ENCODE data around the gene ARHGAP40. TPM values are rescaled to one million over a fixed set of nuclear protein-coding genes. Genes with fewer than 3 reads are reported as not detected.

ARHGAP40 gene
- total RNA-seq, 2 donors from 2014 or later: not detected

DNA sequence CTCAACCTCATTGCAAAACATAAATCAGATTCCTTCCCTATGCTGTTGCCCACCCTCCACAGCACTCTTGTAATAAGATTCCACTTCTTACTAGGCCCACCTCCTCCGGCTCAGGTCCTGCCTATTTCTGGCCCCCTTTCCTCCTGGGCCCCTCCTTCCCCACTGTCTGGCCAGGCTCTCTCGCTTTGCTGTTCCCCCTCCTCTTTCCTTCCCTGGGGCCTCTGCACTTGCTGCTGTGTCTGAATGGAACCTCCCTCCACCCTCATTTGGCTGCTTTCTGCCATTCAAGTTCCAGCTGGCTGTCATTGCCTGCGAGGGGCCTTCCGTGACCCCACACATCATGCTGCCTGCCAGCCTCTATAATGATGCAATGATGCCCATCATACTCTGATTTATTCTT, 38.9 kb downstream of the ARHGAP40 start:
- Histone ChIP-seq H3K36me3 (no peaks in the 10 kb centered on the region), H3K4me3 (no peak overlapping the region), H3K9me3 (no peaks in the 10 kb centered on the region), H3K27me3 (replicated peaks; ENCODE audit: insufficient read depth) (no peaks in the 10 kb centered on the region), H3K27ac (no peak overlapping the region), H3K4me1 (ENCODE audit: control insufficient read depth in 1 of 2, low read depth in 2 of 2) (no peaks in the 10 kb centered on the region)
- DNase-seq (ENCODE audit: low spot score): no peak
- ATAC-seq (ENCODE audit: insufficient number of reproducible peaks, low FRiP score, low read depth): no peak
- TF ChIP-seq, protein P1, sequence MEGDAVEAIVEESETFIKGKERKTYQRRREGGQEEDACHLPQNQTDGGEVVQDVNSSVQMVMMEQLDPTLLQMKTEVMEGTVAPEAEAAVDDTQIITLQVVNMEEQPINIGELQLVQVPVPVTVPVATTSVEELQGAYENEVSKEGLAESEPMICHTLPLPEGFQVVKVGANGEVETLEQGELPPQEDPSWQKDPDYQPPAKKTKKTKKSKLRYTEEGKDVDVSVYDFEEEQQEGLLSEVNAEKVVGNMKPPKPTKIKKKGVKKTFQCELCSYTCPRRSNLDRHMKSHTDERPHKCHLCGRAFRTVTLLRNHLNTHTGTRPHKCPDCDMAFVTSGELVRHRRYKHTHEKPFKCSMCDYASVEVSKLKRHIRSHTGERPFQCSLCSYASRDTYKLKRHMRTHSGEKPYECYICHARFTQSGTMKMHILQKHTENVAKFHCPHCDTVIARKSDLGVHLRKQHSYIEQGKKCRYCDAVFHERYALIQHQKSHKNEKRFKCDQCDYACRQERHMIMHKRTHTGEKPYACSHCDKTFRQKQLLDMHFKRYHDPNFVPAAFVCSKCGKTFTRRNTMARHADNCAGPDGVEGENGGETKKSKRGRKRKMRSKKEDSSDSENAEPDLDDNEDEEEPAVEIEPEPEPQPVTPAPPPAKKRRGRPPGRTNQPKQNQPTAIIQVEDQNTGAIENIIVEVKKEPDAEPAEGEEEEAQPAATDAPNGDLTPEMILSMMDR (IDR thresholded peaks at IDR 0.05): no peak

DNA sequence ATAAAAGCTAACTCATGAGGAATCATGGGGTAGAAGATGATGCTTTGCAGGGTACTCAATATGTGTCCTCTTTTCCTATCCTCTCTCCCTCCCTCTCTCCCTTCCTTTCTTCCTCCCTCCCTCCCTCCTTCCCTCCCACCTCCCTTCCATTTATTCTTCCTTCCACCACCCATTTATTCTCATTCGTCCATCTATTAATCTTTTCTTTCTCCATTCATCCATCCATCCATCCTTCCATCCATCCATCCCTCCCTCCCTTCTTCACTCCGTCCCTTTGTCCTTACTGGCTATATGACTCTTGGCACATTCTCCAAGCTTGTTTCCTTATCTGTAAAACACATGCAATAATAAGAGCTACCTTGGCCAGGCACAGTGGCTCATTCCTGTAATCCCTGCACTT, 40.9 kb downstream of the ARHGAP40 start:
- TF ChIP-seq, protein P1 (IDR thresholded peaks at IDR 0.05): no peak
- no peak overlapping the region for H3K4me3 ChIP-seq
- DNase-seq (ENCODE audit: low spot score): no peak
- no peaks in the 10 kb centered on the region for H3K27me3 ChIP-seq (replicated peaks; ENCODE audit: insufficient read depth)
- no peaks in the 10 kb centered on the region for H3K36me3 ChIP-seq
- ATAC-seq (ENCODE audit: insufficient number of reproducible peaks, low FRiP score, low read depth): no peak
- no peaks in the 10 kb centered on the region for H3K9me3 ChIP-seq
- H3K27ac ChIP-seq: no peak overlapping the region
- peaks cover 0 to 10% of the 10 kb centered on the region in 2 donors for H3K4me1 ChIP-seq (ENCODE audit: control insufficient read depth in 1 of 2, low read depth in 2 of 2)

DNA sequence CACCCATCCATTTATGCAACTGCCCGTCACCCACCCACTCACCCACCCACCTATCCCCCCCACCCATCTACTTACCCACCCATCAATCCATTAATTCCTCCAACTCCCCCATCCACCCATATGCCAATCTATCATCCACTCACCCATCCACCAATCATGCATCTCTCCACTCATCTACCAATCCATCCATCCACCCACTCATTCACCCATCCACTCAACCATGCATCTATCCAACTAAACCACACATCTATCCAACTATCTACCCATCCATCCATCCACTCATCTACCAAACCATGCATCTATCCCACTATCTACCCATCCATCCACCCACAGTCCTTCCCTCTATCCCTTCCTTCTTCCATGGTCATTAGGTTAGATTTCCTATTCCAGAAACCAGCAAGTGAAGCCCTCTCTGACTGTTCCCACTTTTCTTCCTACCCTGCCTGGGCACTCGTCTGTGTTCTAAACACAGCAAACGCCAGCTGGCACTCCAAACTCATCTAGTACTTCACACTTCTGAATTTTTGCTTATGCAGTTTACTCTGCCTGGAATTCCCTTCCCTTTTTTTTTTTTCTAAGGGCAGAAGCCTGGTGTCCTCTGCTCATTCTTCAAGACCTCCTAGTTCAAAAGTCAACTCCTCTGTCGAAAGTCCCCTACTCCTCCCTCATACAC, 43.1 kb downstream of the ARHGAP40 start:
- Histone ChIP-seq H3K27me3 (replicated peaks; ENCODE audit: insufficient read depth) (no peaks in the 10 kb centered on the region), H3K9me3 (no peaks in the 10 kb centered on the region), H3K36me3 (no peaks in the 10 kb centered on the region), H3K27ac (no peak overlapping the region), H3K4me1 (ENCODE audit: control insufficient read depth in 1 of 2, low read depth in 2 of 2) (peaks cover 0 to 10% of the 10 kb centered on the region in 2 donors), H3K4me3 (no peak overlapping the region)
- no peak for ATAC-seq (ENCODE audit: insufficient number of reproducible peaks, low FRiP score, low read depth)
- TF ChIP-seq, protein P1 (IDR thresholded peaks at IDR 0.05): no peak
- DNase-seq (ENCODE audit: low spot score): no peak

DNA sequence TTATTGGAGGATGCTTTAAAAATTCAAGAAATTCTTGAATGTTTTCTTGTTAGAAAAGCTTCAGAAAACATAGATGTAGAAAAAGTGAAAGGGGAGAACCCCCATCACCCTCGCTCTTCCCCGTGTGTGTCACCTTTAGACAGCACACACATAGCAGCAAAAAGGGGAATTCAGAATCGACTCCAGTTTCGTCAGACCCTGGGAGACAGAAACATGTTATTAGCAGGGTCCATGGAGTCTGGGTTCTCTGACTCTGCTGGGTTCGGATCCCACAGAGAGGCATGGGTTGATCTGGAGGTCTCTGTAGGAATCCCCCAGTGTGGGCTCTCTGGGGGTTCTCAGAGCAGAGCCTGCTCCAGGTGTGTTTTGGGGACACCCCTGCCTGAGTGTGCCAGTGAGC, 43.7 kb downstream of the ARHGAP40 start:
- no peak for DNase-seq (ENCODE audit: low spot score)
- Histone ChIP-seq H3K27ac (no peak overlapping the region), H3K9me3 (no peaks in the 10 kb centered on the region), H3K36me3 (no peaks in the 10 kb centered on the region), H3K27me3 (replicated peaks; ENCODE audit: insufficient read depth) (no peaks in the 10 kb centered on the region), H3K4me3 (no peak overlapping the region), H3K4me1 (ENCODE audit: control insufficient read depth in 1 of 2, low read depth in 2 of 2) (peaks cover 0 to 10% of the 10 kb centered on the region in 2 donors)
- ATAC-seq (ENCODE audit: insufficient number of reproducible peaks, low FRiP score, low read depth): no peak
- TF ChIP-seq, protein P1 (IDR thresholded peaks at IDR 0.05): no peak

DNA sequence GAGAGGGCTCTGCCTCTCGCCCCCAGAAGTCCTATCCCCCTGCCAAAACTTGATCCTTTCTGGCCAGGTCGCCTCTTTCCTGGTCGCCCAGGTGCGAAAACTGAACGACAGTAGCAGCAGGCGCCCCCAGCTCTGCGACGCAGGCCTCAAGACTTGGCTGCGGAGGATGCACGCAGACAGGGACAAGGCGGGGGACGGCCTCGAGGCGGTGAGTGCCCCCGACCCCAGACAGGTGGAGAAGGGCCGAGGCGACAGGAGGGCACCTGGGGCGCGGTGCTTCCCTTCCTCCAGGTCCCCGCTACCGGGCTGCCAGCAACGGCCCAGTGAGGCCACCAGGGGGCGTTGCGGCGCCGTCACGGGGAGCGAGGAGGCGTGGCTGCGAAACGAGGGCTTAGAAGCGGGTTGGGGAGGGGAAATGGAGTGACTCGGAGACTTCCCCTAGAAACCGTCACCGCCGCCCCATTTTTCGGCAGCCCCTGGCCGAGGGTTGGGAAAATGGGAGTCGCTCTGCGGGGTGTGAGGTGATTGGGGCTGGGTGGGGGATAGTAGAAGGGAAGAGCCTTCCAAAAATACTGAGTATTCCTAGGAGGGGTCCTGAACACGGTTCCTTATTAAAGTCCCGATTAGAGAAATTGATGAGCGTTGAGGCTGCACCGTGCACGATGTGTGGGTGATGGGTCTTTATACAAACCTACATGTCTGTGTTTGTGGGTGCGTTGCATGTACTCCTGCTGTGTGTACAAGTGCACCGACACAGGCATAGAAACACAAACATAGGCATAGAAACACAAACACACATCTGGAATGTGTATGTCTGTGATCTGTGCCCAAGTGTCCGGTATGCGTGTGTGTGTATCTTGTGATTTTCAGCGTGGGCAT, 44.6 kb downstream of the ARHGAP40 start:
- TF ChIP-seq, protein P1 (IDR thresholded peaks at IDR 0.05): peak; percentile 94

More for the DNA sequence above, 44.6 kb downstream of the ARHGAP40 start:
- DNase-seq (ENCODE audit: low spot score): peak; percentile 12
- ATAC-seq (ENCODE audit: insufficient number of reproducible peaks, low FRiP score, low read depth): no peak
- H3K9me3 ChIP-seq: no peaks in the 10 kb centered on the region
- H3K27ac ChIP-seq: no peak overlapping the region
- H3K27me3 ChIP-seq (replicated peaks; ENCODE audit: insufficient read depth): no peaks in the 10 kb centered on the region
- peaks cover 0 to 10% of the 10 kb centered on the region in 2 donors for H3K4me1 ChIP-seq (ENCODE audit: control insufficient read depth in 1 of 2, low read depth in 2 of 2)
- peak overlapping the region; percentile 59 for H3K4me3 ChIP-seq
- no peaks in the 10 kb centered on the region for H3K36me3 ChIP-seq
